ENCODE data around the gene CPVL.

CPVL gene

GRCh38 chr7:29146888-29147609 lies 712 bp upstream of the CPVL start:
- peaks cover 15% of the 10 kb centered on the region for H3K4me1 ChIP-seq (ENCODE audit: insufficient read depth, low read length)
- H3K9me3 ChIP-seq (ENCODE audit: low read length): no peaks in the 10 kb centered on the region
- no peaks in the 10 kb centered on the region for H3K36me3 ChIP-seq (ENCODE audit: insufficient read depth, low read length)
- H3K4me3 ChIP-seq (ENCODE audit: low read length): no peak overlapping the region
- H2AFZ ChIP-seq (ENCODE audit: low read depth, low read length): no peak overlapping the region
- H3K27me3 ChIP-seq (ENCODE audit: insufficient read depth, low read length): peaks cover 20% of the 10 kb centered on the region

- H3K27me3 ChIP-seq (ENCODE audit: insufficient read depth, low read length): peaks cover 20% of the 10 kb centered on the region
These were observed 732 bp downstream of the CPVL start for GRCh38 chr7:29145553-29146056.

GRCh38 chr7:29143751-29144150 lies 2.6 kb downstream of the CPVL start:
- H2AFZ ChIP-seq (ENCODE audit: low read depth, low read length): no peak overlapping the region
- H3K27me3 ChIP-seq (ENCODE audit: insufficient read depth, low read length): peaks cover 20% of the 10 kb centered on the region
- H3K4me3 ChIP-seq (ENCODE audit: low read length): no peak overlapping the region
- no peaks in the 10 kb centered on the region for H3K9me3 ChIP-seq (ENCODE audit: low read length)
- H3K36me3 ChIP-seq (ENCODE audit: insufficient read depth, low read length): no peaks in the 10 kb centered on the region
- H3K4me1 ChIP-seq (ENCODE audit: insufficient read depth, low read length): peaks cover 5% of the 10 kb centered on the region

More at GRCh38 chr7:29145553-29146056, 732 bp downstream of the CPVL start:
- Histone ChIP-seq H2AFZ (ENCODE audit: low read depth, low read length) (peak overlapping the region; percentile 95), H3K4me3 (ENCODE audit: low read length) (peak overlapping the region; percentile 47), H3K36me3 (ENCODE audit: insufficient read depth, low read length) (no peaks in the 10 kb centered on the region), H3K9me3 (ENCODE audit: low read length) (no peaks in the 10 kb centered on the region), H3K4me1 (ENCODE audit: insufficient read depth, low read length) (peaks cover 9% of the 10 kb centered on the region)

- Histone ChIP-seq H3K4me1 (ENCODE audit: insufficient read depth, low read length) (peaks cover 5% of the 10 kb centered on the region), H3K36me3 (ENCODE audit: insufficient read depth, low read length) (no peaks in the 10 kb centered on the region), H3K9me3 (ENCODE audit: low read length) (no peaks in the 10 kb centered on the region), H3K4me3 (ENCODE audit: low read length) (no peak overlapping the region), H2AFZ (ENCODE audit: low read depth, low read length) (no peak overlapping the region), H3K27me3 (ENCODE audit: insufficient read depth, low read length) (peaks cover 20% of the 10 kb centered on the region)
These were observed 4.2 kb downstream of the CPVL start for GRCh38 chr7:29142021-29142727.

- H3K4me1 ChIP-seq (ENCODE audit: insufficient read depth, low read length): peaks cover 2% of the 10 kb centered on the region
- H2AFZ ChIP-seq (ENCODE audit: low read depth, low read length): no peak overlapping the region
- H3K4me3 ChIP-seq (ENCODE audit: low read length): no peak overlapping the region
- no peaks in the 10 kb centered on the region for H3K9me3 ChIP-seq (ENCODE audit: low read length)
- H3K27me3 ChIP-seq (ENCODE audit: insufficient read depth, low read length): peaks cover 8% of the 10 kb centered on the region
- no peaks in the 10 kb centered on the region for H3K36me3 ChIP-seq (ENCODE audit: insufficient read depth, low read length)
These were observed 5.4 kb downstream of the CPVL start for GRCh38 chr7:29140873-29141468.

- H2AFZ ChIP-seq (ENCODE audit: low read depth, low read length): no peak overlapping the region
- no peaks in the 10 kb centered on the region for H3K36me3 ChIP-seq (ENCODE audit: insufficient read depth, low read length)
- no peaks in the 10 kb centered on the region for H3K9me3 ChIP-seq (ENCODE audit: low read length)
- no peak overlapping the region for H3K4me3 ChIP-seq (ENCODE audit: low read length)
- H3K4me1 ChIP-seq (ENCODE audit: insufficient read depth, low read length): no peaks in the 10 kb centered on the region
- peaks cover 4% of the 10 kb centered on the region for H3K27me3 ChIP-seq (ENCODE audit: insufficient read depth, low read length)
These were observed 6.5 kb downstream of the CPVL start for GRCh38 chr7:29139796-29140195.

GRCh38 chr7:29139191-29139590 lies 7.1 kb downstream of the CPVL start:
- H3K36me3 ChIP-seq (ENCODE audit: insufficient read depth, low read length): no peaks in the 10 kb centered on the region
- H3K9me3 ChIP-seq (ENCODE audit: low read length): no peaks in the 10 kb centered on the region
- H3K4me3 ChIP-seq (ENCODE audit: low read length): no peak overlapping the region
- H3K27me3 ChIP-seq (ENCODE audit: insufficient read depth, low read length): no peaks in the 10 kb centered on the region
- H3K4me1 ChIP-seq (ENCODE audit: insufficient read depth, low read length): peaks cover 2% of the 10 kb centered on the region
- no peak overlapping the region for H2AFZ ChIP-seq (ENCODE audit: low read depth, low read length)

GRCh38 chr7:29138588-29138987 lies 7.7 kb downstream of the CPVL start:
- Histone ChIP-seq H3K9me3 (ENCODE audit: low read length) (no peaks in the 10 kb centered on the region), H3K36me3 (ENCODE audit: insufficient read depth, low read length) (no peaks in the 10 kb centered on the region), H3K4me3 (ENCODE audit: low read length) (no peak overlapping the region), H3K27me3 (ENCODE audit: insufficient read depth, low read length) (no peaks in the 10 kb centered on the region), H3K4me1 (ENCODE audit: insufficient read depth, low read length) (peaks cover 6% of the 10 kb centered on the region), H2AFZ (ENCODE audit: low read depth, low read length) (no peak overlapping the region)

GRCh38 chr7:29135846-29136245 lies 10.5 kb downstream of the CPVL start:
- no peaks in the 10 kb centered on the region for H3K36me3 ChIP-seq (ENCODE audit: insufficient read depth, low read length)
- peaks cover 6% of the 10 kb centered on the region for H3K4me1 ChIP-seq (ENCODE audit: insufficient read depth, low read length)
- no peak overlapping the region for H2AFZ ChIP-seq (ENCODE audit: low read depth, low read length)
- H3K4me3 ChIP-seq (ENCODE audit: low read length): no peak overlapping the region
- H3K9me3 ChIP-seq (ENCODE audit: low read length): no peaks in the 10 kb centered on the region
- H3K27me3 ChIP-seq (ENCODE audit: insufficient read depth, low read length): no peaks in the 10 kb centered on the region

GRCh38 chr7:29132980-29133379 lies 13.4 kb downstream of the CPVL start:
- no peak overlapping the region for H3K4me3 ChIP-seq (ENCODE audit: low read length)

GRCh38 chr7:29131678-29132077 lies 14.7 kb downstream of the CPVL start:
- no peak overlapping the region for H3K4me3 ChIP-seq (ENCODE audit: low read length)
- no peaks in the 10 kb centered on the region for H3K9me3 ChIP-seq (ENCODE audit: low read length)
- H3K27me3 ChIP-seq (ENCODE audit: insufficient read depth, low read length): no peaks in the 10 kb centered on the region
- H3K36me3 ChIP-seq (ENCODE audit: insufficient read depth, low read length): no peaks in the 10 kb centered on the region
- H3K4me1 ChIP-seq (ENCODE audit: insufficient read depth, low read length): peaks cover 20% of the 10 kb centered on the region
- no peak overlapping the region for H2AFZ ChIP-seq (ENCODE audit: low read depth, low read length)

More at GRCh38 chr7:29132980-29133379, 13.4 kb downstream of the CPVL start:
- no peaks in the 10 kb centered on the region for H3K27me3 ChIP-seq (ENCODE audit: insufficient read depth, low read length)
- H3K4me1 ChIP-seq (ENCODE audit: insufficient read depth, low read length): peaks cover 14% of the 10 kb centered on the region
- no peak overlapping the region for H2AFZ ChIP-seq (ENCODE audit: low read depth, low read length)
- no peaks in the 10 kb centered on the region for H3K9me3 ChIP-seq (ENCODE audit: low read length)
- no peaks in the 10 kb centered on the region for H3K36me3 ChIP-seq (ENCODE audit: insufficient read depth, low read length)

GRCh38 chr7:29130096-29130495 lies 16.2 kb downstream of the CPVL start:
- no peaks in the 10 kb centered on the region for H3K27me3 ChIP-seq (ENCODE audit: insufficient read depth, low read length)
- peaks cover 20% of the 10 kb centered on the region for H3K4me1 ChIP-seq (ENCODE audit: insufficient read depth, low read length)
- H3K9me3 ChIP-seq (ENCODE audit: low read length): no peaks in the 10 kb centered on the region
- no peak overlapping the region for H3K4me3 ChIP-seq (ENCODE audit: low read length)
- no peaks in the 10 kb centered on the region for H3K36me3 ChIP-seq (ENCODE audit: insufficient read depth, low read length)
- no peak overlapping the region for H2AFZ ChIP-seq (ENCODE audit: low read depth, low read length)

GRCh38 chr7:29127527-29127926 lies 18.8 kb downstream of the CPVL start:
- Histone ChIP-seq H3K9me3 (ENCODE audit: low read length) (no peaks in the 10 kb centered on the region), H3K4me1 (ENCODE audit: insufficient read depth, low read length) (peaks cover 14% of the 10 kb centered on the region), H3K4me3 (ENCODE audit: low read length) (no peak overlapping the region), H3K36me3 (ENCODE audit: insufficient read depth, low read length) (no peaks in the 10 kb centered on the region), H3K27me3 (ENCODE audit: insufficient read depth, low read length) (no peaks in the 10 kb centered on the region), H2AFZ (ENCODE audit: low read depth, low read length) (no peak overlapping the region)
